Measurements from ENCODE around the gene C1orf21.

DNA sequence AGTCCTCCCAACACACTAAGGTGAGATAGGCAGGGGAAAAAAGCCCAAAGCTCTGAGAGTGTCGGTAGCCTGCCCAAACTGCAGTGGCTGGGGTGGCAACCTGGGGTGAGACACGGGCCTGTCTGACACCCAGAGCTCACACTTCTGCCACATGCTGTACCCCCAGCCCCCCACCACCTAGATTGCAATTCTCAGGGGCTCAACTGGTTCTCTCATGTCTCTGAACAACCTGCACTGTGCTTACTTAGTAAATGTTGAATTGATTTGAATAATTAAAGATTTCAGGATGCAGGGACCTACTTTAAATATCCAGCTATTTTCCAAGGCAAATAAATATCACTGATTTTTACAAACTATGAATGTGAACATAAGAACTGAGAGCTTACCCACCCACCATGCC is 252.4 kb downstream of the C1orf21 start:
- TF ChIP-seq EZH2 (IDR thresholded peaks at IDR 0.05; ENCODE audit: borderline replicate concordance, low read length) (no peak), CTCF (IDR thresholded peaks at IDR 0.05; ENCODE audit: low read length) (no peak)
